GM12878 (cell line): ENCODE results near the gene CPSF4L. TPM values are rescaled to one million over a fixed set of nuclear protein-coding genes. Genes with fewer than 3 reads are reported as not detected.

Experiments used
- ATAC-seq: fragments of 200-7000 bp; cut with Tn5 transposase; 3 replicates; pipeline ENCODE4 v1.9.1; 2020; ENCODE audit warnings: mild to moderate bottlenecking, moderate library complexity
- BruUV-seq: library from RNA; stranded (reverse); fragments of 400-500 nt; replicated peaks from 2 replicates; lab custom pipeline; 2021; lab: Mats Ljungman, UMichigan
- CTCF ChIA-PET: fragments of 300-600 bp; sonication (Branson Sonifier 250); formaldehyde crosslinking; extraction: SDS; loops from one replicate; lab custom pipeline; 2021; ENCODE audit warnings: inconsistent platforms; lab: Yijun Ruan, JAX
- POLR2A ChIA-PET: fragments of 350-600 bp; formaldehyde crosslinking; extraction: SDS; loops from one replicate; lab custom pipeline; 2021; ENCODE audit warnings: inconsistent platforms; lab: Charles Lee
- RAD21 ChIA-PET: fragments of 300-600 bp; sonication (Branson Sonifier 250); formaldehyde crosslinking; loops from one replicate; lab custom pipeline; 2023; ENCODE audit warnings: antibody characterized with exemption; ENCODE audit not compliant: unreplicated experiment; lab: Charles Lee
- SMC1A ChIA-PET: fragments of 300-600 bp; sonication (Branson Sonifier 250); formaldehyde crosslinking; loops from one replicate; lab custom pipeline; 2023; ENCODE audit not compliant: unreplicated experiment, uncharacterized antibody; lab: Charles Lee
- DNase-seq: peaks from one replicate; pipeline ENCODE4 v3.0.0-alpha.2; 2011; ENCODE audit warnings: low read depth, low spot score
- FAIRE-seq: peaks from 3 replicates; lab custom pipeline; 2011; peaks lifted over from hg19 to GRCh38; lab: Jason Lieb, UNC
- H2AFZ ChIP-seq: 2 replicates; pipeline ENCODE4 v1.6.0; 2011; ENCODE audit warnings: low read depth, low read length, control low read depth; ENCODE audit not compliant: control insufficient read depth
- H3K27ac ChIP-seq: 2 replicates; pipeline ENCODE4 v1.5.1; 2011; ENCODE audit warnings: control low read depth; ENCODE audit not compliant: control insufficient read depth, insufficient read depth
- H3K27me3 ChIP-seq, 2 experiments: replicated peaks in 1 of 2; 2 replicates each; pipeline versions ENCODE4 v1.6.0 to v1.6.1; 2011; ENCODE audit warnings: low read length in 1 of 2; ENCODE audit not compliant: control insufficient read depth in 2 of 2, insufficient read depth in 2 of 2
- H3K36me3 ChIP-seq, 2 experiments: 2 replicates each; pipeline ENCODE4 v1.5.1; 2011; ENCODE audit warnings: low read length in 1 of 2; ENCODE audit not compliant: control insufficient read depth in 2 of 2, insufficient read depth in 2 of 2
- H3K4me1 ChIP-seq: 2 replicates; pipeline ENCODE4 v1.6.1; 2011; ENCODE audit warnings: mild to moderate bottlenecking, low read length, moderate library complexity, mixed read lengths; ENCODE audit not compliant: control insufficient read depth, insufficient read depth
- H3K4me2 ChIP-seq: 2 replicates; pipeline ENCODE4 v1.6.0; 2011; ENCODE audit warnings: control low read depth; ENCODE audit not compliant: control insufficient read depth, insufficient read depth
- H3K4me3 ChIP-seq: fragments of 200-600 bp; sonication (generic); 2 replicates; pipeline ENCODE4 v1.5.1; 2016
- H3K79me2 ChIP-seq: 2 replicates; pipeline ENCODE4 v1.6.0; 2011; ENCODE audit warnings: low read length; ENCODE audit not compliant: control insufficient read depth, insufficient read depth
- H3K9ac ChIP-seq: 2 replicates; pipeline ENCODE4 v1.8.0; 2011; ENCODE audit warnings: low read length, control low read depth, mixed read lengths; ENCODE audit not compliant: control insufficient read depth, insufficient read depth
- H3K9me3 ChIP-seq: replicated peaks from 3 replicates; pipeline ENCODE4 v1.5.1; 2011; ENCODE audit warnings: mild to moderate bottlenecking, low read length; ENCODE audit not compliant: control insufficient read depth, insufficient read depth
- H4K20me1 ChIP-seq: 2 replicates; pipeline ENCODE4 v1.6.0; 2011; ENCODE audit not compliant: control insufficient read depth, insufficient read depth
- ESRRA ChIP-seq: IDR thresholded peaks from 2 replicates; pipeline ENCODE4 v1.6.1; 2012; ENCODE audit warnings: mild to moderate bottlenecking, low read length, improper control_type of control experiment
- NBN ChIP-seq: fragments of 450-650 bp; IDR thresholded peaks from 2 replicates; pipeline ENCODE4 v1.6.1; 2016
- RFX5 ChIP-seq: IDR thresholded peaks from 2 replicates; pipeline ENCODE4 v1.6.1; 2011; ENCODE audit warnings: low read depth, low read length, improper control_type of control experiment
- WGBS: methylation state at CpG from one replicate; pipeline ENCODE4 v1.1.6; 2016; ENCODE audit warnings: low lambda C conversion rate; ENCODE audit not compliant: insufficient replicate concordance, insufficient coverage; ENCODE audit errors: missing lambda C conversion rate; 5-methylcytosine and 5-hydroxymethylcytosine counted together
- in situ Hi-C: fragments of 300-500 bp; cut with MboI; formaldehyde crosslinking; loops from 9 replicates; pipeline ENCODE4 v1.14.3; 2018; ENCODE audit warnings: mixed read lengths
- intact Hi-C: fragments of 100-400 bp; cut with micrococcal nuclease; formaldehyde crosslinking; loops from one replicate; pipeline ENCODE4 v1.14.2; 2022; ENCODE audit not compliant: unreplicated experiment
- polyA plus RNA-seq, 11 experiments: library from polyadenylated mRNA; depleted of rRNA in 4 of 11; unstranded in 6 of 11; stranded (reverse) in 5 of 11; fragments of >200 nt; fragmentation: Nextera tagmentation in 4 of 11; fragmentation: Illumina TruSeq in 1 of 11; extraction: Ambion mirVana in 4 of 11; extraction: Trizol in 1 of 11; gene quantifications; 1 replicate in 1 of 11; 2 replicates in 10 of 11; pipeline versions ENCODE4 v1.2.1 to v1.2.3, GENCODE V29; 2011 to 2016; ENCODE audit warnings: inconsistent platforms in 2 of 11, missing spikeins in 2 of 11, low read depth in 1 of 11
- total RNA-seq, 4 experiments: library from RNA; depleted of rRNA in 3 of 4; stranded (reverse); fragments of >200 nt in 3 of 4; fragmentation: Illumina TruSeq in 1 of 4; extraction: Trizol in 1 of 4; gene quantifications; 2 replicates each; pipeline versions ENCODE4 v1.2.1 to v1.2.3, GENCODE V29; 2013 to 2021
- TF ChIP-seq, protein P1 (sequence below): IDR thresholded peaks from 2 replicates; pipeline ENCODE4 v1.6.1; 2012; ENCODE audit warnings: mild to moderate bottlenecking, low read depth, low read length
- TF ChIP-seq, protein P2 (sequence below): fragments of 450-650 bp; IDR thresholded peaks from 2 replicates; pipeline ENCODE4 v1.6.1; 2017; ENCODE audit warnings: borderline replicate concordance
- TF ChIP-seq, protein P3 (sequence below): fragments of 450-650 bp; IDR thresholded peaks from 2 replicates; pipeline ENCODE4 v1.6.1; 2016; ENCODE audit warnings: mild to moderate bottlenecking, moderate library complexity, borderline replicate concordance

CPSF4L gene
- total and polyA plus RNA-seq, 10 of the 15 experiments (the other 5 are each of a cell fraction or from before 2014, with no cell fraction given), result not detected

DNA sequence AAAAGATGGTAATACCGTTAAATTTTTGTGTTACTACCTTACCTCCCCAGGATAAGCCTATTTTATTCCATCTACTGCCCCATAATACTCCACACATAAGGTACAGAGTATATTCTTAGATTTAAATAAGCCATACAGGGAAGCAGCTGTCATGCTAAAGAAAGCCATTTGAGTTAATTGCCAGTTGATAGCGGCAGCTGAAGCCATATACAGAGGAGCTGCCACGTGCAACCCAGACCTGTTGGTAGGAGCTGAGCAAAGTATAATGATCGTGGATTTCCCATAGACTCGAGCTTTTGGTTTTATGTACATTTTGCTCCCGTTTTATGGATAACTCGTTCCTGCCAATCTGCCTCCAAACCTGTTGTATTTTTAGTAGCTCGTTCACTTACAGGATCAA, 12.0 kb downstream of the CPSF4L start:
- no peaks in the 10 kb centered on the region for H3K4me1 ChIP-seq
- H3K9ac ChIP-seq, result no peak overlapping the region
- H3K79me2 ChIP-seq, result no peaks in the 10 kb centered on the region
- no peaks in the 10 kb centered on the region for H3K9me3 ChIP-seq
- SMC1A ChIA-PET, result interaction anchor here (0.8 to 16.1 kb wide), 10 partner anchors 10 to 690 kb away, joined by 3 to 261 read pairs (median 6); partner anchors contain the start of gene COG1
- in situ Hi-C loops, result loop anchor here (5.0 kb wide), 1 partner anchor 123 kb away; no protein-coding TSS in a partner anchor
- 95% methylated on average over 8 of the region's 8 CpGs for WGBS
- RAD21 ChIA-PET, result interaction anchor here (0.7 to 2.5 kb wide), 6 partner anchors 9 to 693 kb away, joined by 3 to 15 read pairs (median 4); no protein-coding TSS in a partner anchor
- H3K27ac ChIP-seq, result no peak overlapping the region
- H2AFZ ChIP-seq, result no peak overlapping the region
- POLR2A ChIA-PET, result interaction anchor here (0.6 to 1.1 kb wide), 2 partner anchors 15 to 57 kb away, joined by 3 read pairs; partner anchors contain the start of gene COG1
- no peaks in the 10 kb centered on the region for H4K20me1 ChIP-seq
- no peak overlapping the region for H3K4me2 ChIP-seq
- H3K36me3 ChIP-seq, result peaks cover 0 to 15% of the 10 kb centered on the region in 2 experiments; a peak in 3 of 4 replicates
- intact Hi-C loops, result loop anchor here (5.0 kb wide), 1 partner anchor 57 kb away; the partner anchor contains the start of gene COG1
- no TSS peak for BruUV-seq
- no peak for FAIRE-seq
- H3K27me3 ChIP-seq, result no peaks in the 10 kb centered on the region
- H3K4me3 ChIP-seq, result no peak overlapping the region
- CTCF ChIA-PET, result interaction anchor here (0.7 to 12.7 kb wide), 10 partner anchors 11 to 693 kb away, joined by 3 to 365 read pairs (median 8); partner anchors contain the start of genes CDC42EP4 and COG1
- DNase-seq, result no peak
- no peak for ATAC-seq
- no peak for TF ChIP-seq NBN

DNA sequence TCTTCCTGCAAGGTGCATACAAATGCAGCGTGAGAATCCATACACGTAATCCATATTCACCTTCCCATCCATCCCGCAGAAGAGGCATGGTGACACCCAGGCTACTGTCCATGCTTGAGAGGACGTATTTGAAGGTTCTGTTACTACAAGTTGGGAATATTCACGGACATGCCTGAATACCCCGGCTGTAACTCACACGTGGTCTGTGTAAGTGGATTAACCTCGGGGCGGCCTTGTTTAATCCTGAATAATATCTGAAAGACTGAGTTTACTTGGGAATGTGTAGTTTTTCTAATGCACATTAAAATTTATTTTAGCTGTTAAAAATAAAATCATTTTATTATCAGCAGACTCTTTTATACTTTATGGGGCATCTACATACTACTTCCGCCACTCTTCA, 13.1 kb downstream of the CPSF4L start:
- FAIRE-seq (no peak), DNase-seq (no peak), ATAC-seq (no peak)
- Histone ChIP-seq H3K4me1 (no peaks in the 10 kb centered on the region), H3K4me2 (no peak overlapping the region), H3K27me3 (no peaks in the 10 kb centered on the region), H3K27ac (no peak overlapping the region), H3K4me3 (no peak overlapping the region), H3K9me3 (no peaks in the 10 kb centered on the region), H3K36me3 (peaks cover 0 to 17% of the 10 kb centered on the region in 2 experiments; a peak in 3 of 4 replicates), H2AFZ (no peak overlapping the region), H4K20me1 (no peaks in the 10 kb centered on the region), H3K9ac (no peak overlapping the region), H3K79me2 (no peaks in the 10 kb centered on the region)
- WGBS, result 93% methylated on average over 10 of the region's 10 CpGs
- CTCF ChIA-PET, result interaction anchor here (1.2 to 12.7 kb wide), 8 partner anchors 16 to 692 kb away, joined by 3 to 365 read pairs (median 10); partner anchors contain the start of gene COG1
- in situ Hi-C loops (no loop called here), intact Hi-C loops (no loop called here)
- SMC1A ChIA-PET, result interaction anchor here (0.7 to 16.1 kb wide), 8 partner anchors 16 to 689 kb away, joined by 3 to 261 read pairs (median 5); partner anchors contain the start of gene COG1
- RAD21 ChIA-PET, result interaction anchor here (1.0 to 3.3 kb wide), 3 partner anchors 57 to 521 kb away, joined by 3 to 18 read pairs (median 5); no protein-coding TSS in a partner anchor
- POLR2A ChIA-PET, result no interaction called here
- TSS peak; percentile 37 for BruUV-seq
- TF ChIP-seq, protein P1, sequence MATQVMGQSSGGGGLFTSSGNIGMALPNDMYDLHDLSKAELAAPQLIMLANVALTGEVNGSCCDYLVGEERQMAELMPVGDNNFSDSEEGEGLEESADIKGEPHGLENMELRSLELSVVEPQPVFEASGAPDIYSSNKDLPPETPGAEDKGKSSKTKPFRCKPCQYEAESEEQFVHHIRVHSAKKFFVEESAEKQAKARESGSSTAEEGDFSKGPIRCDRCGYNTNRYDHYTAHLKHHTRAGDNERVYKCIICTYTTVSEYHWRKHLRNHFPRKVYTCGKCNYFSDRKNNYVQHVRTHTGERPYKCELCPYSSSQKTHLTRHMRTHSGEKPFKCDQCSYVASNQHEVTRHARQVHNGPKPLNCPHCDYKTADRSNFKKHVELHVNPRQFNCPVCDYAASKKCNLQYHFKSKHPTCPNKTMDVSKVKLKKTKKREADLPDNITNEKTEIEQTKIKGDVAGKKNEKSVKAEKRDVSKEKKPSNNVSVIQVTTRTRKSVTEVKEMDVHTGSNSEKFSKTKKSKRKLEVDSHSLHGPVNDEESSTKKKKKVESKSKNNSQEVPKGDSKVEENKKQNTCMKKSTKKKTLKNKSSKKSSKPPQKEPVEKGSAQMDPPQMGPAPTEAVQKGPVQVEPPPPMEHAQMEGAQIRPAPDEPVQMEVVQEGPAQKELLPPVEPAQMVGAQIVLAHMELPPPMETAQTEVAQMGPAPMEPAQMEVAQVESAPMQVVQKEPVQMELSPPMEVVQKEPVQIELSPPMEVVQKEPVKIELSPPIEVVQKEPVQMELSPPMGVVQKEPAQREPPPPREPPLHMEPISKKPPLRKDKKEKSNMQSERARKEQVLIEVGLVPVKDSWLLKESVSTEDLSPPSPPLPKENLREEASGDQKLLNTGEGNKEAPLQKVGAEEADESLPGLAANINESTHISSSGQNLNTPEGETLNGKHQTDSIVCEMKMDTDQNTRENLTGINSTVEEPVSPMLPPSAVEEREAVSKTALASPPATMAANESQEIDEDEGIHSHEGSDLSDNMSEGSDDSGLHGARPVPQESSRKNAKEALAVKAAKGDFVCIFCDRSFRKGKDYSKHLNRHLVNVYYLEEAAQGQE, result no peak
- TF ChIP-seq ESRRA, result no peak
- TF ChIP-seq RFX5, result no peak
- TF ChIP-seq, protein P2, sequence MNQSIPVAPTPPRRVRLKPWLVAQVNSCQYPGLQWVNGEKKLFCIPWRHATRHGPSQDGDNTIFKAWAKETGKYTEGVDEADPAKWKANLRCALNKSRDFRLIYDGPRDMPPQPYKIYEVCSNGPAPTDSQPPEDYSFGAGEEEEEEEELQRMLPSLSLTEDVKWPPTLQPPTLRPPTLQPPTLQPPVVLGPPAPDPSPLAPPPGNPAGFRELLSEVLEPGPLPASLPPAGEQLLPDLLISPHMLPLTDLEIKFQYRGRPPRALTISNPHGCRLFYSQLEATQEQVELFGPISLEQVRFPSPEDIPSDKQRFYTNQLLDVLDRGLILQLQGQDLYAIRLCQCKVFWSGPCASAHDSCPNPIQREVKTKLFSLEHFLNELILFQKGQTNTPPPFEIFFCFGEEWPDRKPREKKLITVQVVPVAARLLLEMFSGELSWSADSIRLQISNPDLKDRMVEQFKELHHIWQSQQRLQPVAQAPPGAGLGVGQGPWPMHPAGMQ, result no peak
- TF ChIP-seq, protein P3, sequence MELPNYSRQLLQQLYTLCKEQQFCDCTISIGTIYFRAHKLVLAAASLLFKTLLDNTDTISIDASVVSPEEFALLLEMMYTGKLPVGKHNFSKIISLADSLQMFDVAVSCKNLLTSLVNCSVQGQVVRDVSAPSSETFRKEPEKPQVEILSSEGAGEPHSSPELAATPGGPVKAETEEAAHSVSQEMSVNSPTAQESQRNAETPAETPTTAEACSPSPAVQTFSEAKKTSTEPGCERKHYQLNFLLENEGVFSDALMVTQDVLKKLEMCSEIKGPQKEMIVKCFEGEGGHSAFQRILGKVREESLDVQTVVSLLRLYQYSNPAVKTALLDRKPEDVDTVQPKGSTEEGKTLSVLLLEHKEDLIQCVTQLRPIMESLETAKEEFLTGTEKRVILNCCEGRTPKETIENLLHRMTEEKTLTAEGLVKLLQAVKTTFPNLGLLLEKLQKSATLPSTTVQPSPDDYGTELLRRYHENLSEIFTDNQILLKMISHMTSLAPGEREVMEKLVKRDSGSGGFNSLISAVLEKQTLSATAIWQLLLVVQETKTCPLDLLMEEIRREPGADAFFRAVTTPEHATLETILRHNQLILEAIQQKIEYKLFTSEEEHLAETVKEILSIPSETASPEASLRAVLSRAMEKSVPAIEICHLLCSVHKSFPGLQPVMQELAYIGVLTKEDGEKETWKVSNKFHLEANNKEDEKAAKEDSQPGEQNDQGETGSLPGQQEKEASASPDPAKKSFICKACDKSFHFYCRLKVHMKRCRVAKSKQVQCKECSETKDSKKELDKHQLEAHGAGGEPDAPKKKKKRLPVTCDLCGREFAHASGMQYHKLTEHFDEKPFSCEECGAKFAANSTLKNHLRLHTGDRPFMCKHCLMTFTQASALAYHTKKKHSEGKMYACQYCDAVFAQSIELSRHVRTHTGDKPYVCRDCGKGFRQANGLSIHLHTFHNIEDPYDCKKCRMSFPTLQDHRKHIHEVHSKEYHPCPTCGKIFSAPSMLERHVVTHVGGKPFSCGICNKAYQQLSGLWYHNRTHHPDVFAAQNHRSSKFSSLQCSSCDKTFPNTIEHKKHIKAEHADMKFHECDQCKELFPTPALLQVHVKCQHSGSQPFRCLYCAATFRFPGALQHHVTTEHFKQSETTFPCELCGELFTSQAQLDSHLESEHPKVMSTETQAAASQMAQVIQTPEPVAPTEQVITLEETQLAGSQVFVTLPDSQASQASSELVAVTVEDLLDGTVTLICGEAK, result no peak
